ENCODE measurements around the gene TRIP11. TPM values are rescaled to one million over a fixed set of nuclear protein-coding genes. Genes with fewer than 3 reads are reported as not detected.

The TRIP11 gene
- total RNA-seq, 2 donors from 2014 or later: 44.2 to 45.1 TPM

DNA sequence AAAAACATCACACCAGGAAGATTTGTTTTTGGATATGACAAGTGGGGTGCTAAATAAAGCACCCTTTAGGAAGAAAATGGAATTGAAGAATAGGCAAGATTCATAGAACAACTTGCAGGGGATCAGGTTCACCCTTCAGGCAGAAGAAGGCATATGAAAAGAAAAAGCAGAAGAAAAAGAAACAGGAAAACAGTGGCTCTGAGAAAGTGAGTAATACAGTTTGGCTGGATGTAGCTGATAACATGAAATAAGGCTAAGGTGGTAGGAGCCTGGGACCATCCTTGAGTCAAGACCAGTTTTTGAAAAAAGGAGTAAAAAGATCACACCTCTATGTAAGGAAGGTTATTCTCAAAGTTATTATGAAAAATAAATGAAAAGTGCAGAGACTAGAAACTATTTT is 42.4 kb downstream of the TRIP11 start:
- Mint-ChIP-seq H3K36me3 (ENCODE audit: low read depth) (no peaks in the 10 kb centered on the region), H3K27ac (peak overlapping the region; percentile 78), H3K27me3 (no peaks in the 10 kb centered on the region)

DNA sequence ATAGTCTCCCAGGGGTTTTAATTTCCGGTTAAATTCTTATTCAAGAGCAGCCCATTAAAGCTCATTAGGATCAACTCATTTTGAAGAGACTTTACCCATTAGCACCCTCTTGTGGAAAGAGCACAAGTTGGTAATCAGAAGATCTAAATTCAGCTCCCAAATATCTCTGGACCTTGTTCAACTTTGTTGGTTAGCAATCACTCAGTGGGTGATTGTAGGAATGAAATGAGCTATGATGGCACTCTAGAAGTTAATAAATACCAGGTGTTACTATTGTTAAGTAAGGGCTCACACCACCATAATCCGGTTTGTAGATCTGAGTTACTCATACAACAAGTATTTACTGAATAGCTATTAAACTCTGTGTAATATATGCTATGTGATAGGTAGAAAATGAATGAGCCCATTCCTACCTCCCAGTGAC is 42.9 kb downstream of the TRIP11 start:
- no peaks in the 10 kb centered on the region for H3K27me3 Mint-ChIP-seq
- peaks cover 2% of the 10 kb centered on the region for H3K36me3 Mint-ChIP-seq (ENCODE audit: low read depth)
- H3K4me1 Mint-ChIP-seq: peaks cover 26% of the 10 kb centered on the region
- DNase-seq (no peak), ATAC-seq (peak; percentile 62)
- no peak overlapping the region for H3K4me3 Mint-ChIP-seq
- peak overlapping the region; percentile 78 for H3K27ac Mint-ChIP-seq
- H3K9me3 ChIP-seq (ENCODE audit: control insufficient read depth, low read length, poor library complexity, severe bottlenecking): no peaks in the 10 kb centered on the region

More for the DNA sequence above, 42.4 kb downstream of the TRIP11 start:
- H3K9me3 ChIP-seq (ENCODE audit: control insufficient read depth, low read length, poor library complexity, severe bottlenecking): no peaks in the 10 kb centered on the region
- Mint-ChIP-seq H3K4me3 (no peak overlapping the region), H3K4me1 (peaks cover 24% of the 10 kb centered on the region)
- ATAC-seq (no peak), DNase-seq (no peak)

DNA sequence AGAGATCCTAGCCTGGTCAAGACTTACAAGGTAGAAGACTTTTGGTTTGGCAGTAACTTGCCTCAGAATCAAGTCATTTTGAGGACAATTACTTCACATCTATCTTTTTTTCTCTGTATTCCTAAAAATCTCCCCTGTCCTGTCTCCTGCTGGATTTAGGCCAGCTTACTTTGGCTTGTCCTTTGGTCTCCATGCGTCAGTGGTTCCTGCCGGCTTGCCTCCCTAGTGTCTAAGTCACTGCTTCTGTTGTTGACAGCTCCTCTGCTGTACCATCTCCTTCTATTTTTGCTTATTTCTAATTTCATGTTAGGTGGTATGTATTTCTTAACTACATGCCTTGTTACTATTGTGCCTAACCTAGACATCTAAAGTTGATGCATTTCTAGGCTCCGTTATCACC is 52.7 kb downstream of the TRIP11 start:
- Mint-ChIP-seq H3K4me1 (peaks cover 18% of the 10 kb centered on the region), H3K36me3 (ENCODE audit: low read depth) (peaks cover 23% of the 10 kb centered on the region), H3K27me3 (no peaks in the 10 kb centered on the region), H3K4me3 (no peak overlapping the region), H3K27ac (no peak overlapping the region)
- ATAC-seq (no peak), DNase-seq (no peak)
- H3K9me3 ChIP-seq (ENCODE audit: control insufficient read depth, low read length, poor library complexity, severe bottlenecking): no peaks in the 10 kb centered on the region

DNA sequence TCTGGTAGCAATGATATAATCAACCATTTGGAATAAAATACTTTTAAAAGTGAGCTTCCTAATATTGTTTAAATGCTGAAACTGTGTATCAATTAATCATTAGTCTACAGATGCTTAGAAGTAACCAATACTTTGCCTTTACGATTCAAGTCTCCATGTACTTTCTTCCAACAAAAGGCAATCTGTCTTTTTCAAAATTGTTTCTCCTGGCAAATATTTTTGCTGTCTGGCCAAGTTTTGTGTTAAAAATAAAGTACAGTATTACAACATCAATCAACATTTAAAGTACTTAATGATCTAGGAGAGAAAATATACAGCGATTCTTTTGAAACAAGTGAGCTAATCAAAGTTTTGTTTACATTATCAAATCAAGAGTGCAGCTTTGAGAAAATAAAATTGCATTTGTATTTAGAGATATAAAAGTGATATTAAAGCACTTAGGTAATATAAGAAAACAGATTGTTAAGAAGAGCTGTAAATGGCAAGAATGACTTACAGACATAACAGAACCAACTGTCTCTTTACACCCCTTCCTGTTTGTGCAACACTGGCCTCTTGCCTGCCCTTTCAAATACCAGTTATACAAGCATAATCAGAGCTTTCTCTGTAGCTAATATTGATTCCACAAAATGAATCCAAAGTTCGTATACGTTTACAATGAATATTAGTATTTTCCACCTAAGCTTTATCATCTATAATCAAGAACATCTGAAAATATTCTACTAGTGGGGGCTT is 54.2 kb downstream of the TRIP11 start:
- Mint-ChIP-seq H3K27me3 (no peaks in the 10 kb centered on the region), H3K4me1 (peaks cover 16% of the 10 kb centered on the region), H3K36me3 (ENCODE audit: low read depth) (peaks cover 21% of the 10 kb centered on the region), H3K4me3 (no peak overlapping the region), H3K27ac (no peak overlapping the region)
- no peak for DNase-seq
- no peaks in the 10 kb centered on the region for H3K9me3 ChIP-seq (ENCODE audit: control insufficient read depth, low read length, poor library complexity, severe bottlenecking)
- no peak for ATAC-seq

DNA sequence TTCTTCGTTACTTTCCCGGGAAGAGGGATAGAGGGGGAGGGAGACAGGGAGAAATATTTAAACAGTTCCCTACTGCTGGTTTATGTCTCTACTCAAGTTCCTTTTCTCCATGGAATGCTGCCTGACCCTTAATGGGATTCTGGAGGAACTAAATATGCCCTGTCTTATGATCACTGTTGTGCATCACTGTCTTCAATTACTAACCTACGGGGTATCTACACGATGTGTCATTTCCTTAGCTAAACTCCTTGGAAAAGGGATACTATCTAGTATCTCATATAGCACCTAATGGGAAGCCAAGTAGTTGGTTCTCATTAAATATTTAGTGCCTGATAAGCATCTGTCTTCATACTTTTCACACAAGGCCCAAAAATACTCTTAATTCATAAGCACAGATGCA is 54.9 kb downstream of the TRIP11 start:
- DNase-seq (no peak), ATAC-seq (no peak)
- Mint-ChIP-seq H3K36me3 (ENCODE audit: low read depth) (peaks cover 21% of the 10 kb centered on the region), H3K27me3 (no peaks in the 10 kb centered on the region), H3K27ac (no peak overlapping the region), H3K4me3 (no peak overlapping the region), H3K4me1 (peaks cover 16% of the 10 kb centered on the region)
- no peaks in the 10 kb centered on the region for H3K9me3 ChIP-seq (ENCODE audit: control insufficient read depth, low read length, poor library complexity, severe bottlenecking)

DNA sequence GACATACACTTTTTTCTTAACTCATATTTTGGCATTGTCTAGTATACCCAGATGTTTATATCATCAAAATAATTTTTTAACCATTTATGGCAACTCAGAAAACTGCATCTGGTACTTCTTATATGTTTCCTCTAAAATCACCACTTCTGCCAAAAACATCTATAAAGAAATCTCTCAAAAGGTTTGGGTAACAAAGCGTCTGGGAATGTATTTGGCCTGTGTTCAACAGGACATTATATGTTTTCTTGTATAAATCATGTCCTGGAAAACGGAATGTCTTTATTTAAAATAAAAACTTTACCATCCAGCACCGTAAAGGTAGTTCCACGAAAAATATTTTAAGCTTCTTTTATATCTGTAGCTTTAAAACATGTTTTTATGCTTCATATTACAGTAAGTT is 56.3 kb downstream of the TRIP11 start:
- no peaks in the 10 kb centered on the region for H3K9me3 ChIP-seq (ENCODE audit: control insufficient read depth, low read length, poor library complexity, severe bottlenecking)
- no peak for DNase-seq
- H3K4me3 Mint-ChIP-seq: no peak overlapping the region
- H3K36me3 Mint-ChIP-seq (ENCODE audit: low read depth): peaks cover 21% of the 10 kb centered on the region
- no peaks in the 10 kb centered on the region for H3K27me3 Mint-ChIP-seq
- no peak overlapping the region for H3K27ac Mint-ChIP-seq
- no peak for ATAC-seq
- peaks cover 14% of the 10 kb centered on the region for H3K4me1 Mint-ChIP-seq

DNA sequence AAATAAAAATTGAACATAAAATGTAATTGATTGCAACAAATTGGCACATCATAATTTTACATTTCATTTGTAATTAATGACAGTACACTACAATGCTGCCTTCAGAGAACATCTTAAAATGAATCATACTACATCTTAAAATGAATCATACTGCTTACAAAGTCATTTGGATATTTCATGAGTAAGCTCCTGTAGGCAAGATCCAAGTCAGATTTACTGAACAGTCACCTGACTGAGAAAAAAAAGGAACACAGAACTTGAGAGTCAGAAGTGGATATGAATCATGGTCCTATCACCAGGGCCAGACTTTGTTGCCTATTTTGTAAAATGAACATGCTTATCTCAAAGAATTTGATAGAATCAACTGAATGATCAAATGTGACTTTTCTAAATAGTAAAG is 59.7 kb downstream of the TRIP11 start:
- Mint-ChIP-seq H3K27ac (peak overlapping the region; percentile 62), H3K27me3 (no peaks in the 10 kb centered on the region), H3K36me3 (ENCODE audit: low read depth) (peaks cover 8% of the 10 kb centered on the region), H3K4me3 (no peak overlapping the region), H3K4me1 (peaks cover 11% of the 10 kb centered on the region)
- ATAC-seq (peak; percentile 28), DNase-seq (no peak)
- no peaks in the 10 kb centered on the region for H3K9me3 ChIP-seq (ENCODE audit: control insufficient read depth, low read length, poor library complexity, severe bottlenecking)

DNA sequence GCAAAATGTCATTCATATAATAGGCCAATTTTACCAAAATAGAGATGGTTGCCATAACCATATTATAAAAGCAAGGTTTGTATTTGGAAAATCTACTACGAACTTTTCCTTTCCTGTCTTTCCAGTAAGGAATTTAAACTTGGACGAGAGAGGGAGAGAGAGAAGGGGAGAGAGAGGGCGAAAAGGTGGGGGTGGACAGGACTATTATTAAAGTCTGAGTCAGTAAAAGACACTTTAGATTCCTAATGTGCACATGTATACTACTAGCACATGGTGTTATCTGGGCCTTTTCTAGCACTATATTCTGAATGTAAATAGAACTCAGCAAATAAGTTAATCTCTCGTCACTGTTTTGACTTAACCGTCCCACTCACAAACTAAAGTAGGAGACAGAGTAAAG is 62.0 kb downstream of the TRIP11 start:
- Mint-ChIP-seq H3K27ac (no peak overlapping the region), H3K27me3 (no peaks in the 10 kb centered on the region), H3K36me3 (ENCODE audit: low read depth) (peaks cover 3% of the 10 kb centered on the region), H3K4me1 (peaks cover 7% of the 10 kb centered on the region), H3K4me3 (no peak overlapping the region)
- H3K9me3 ChIP-seq (ENCODE audit: control insufficient read depth, low read length, poor library complexity, severe bottlenecking): no peaks in the 10 kb centered on the region
- ATAC-seq (no peak), DNase-seq (no peak)

DNA sequence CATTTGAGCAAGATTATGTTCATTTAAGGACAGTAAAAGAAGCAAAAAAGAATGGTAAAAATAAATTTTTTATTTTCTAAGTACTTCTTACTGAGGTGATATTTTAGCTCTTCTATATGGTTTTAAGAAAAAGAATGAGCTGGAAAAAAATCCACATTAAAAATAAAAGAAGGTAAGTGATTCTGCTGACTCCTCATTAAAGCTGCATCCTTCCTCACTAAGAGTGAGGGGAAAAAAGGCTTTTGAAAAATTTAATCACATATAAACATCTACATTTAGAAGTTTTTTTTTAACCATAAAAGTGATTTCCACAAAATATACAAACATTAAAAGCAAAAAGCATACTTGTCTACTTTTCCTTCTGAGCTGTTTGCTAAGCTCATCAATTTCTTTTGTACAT is 64.1 kb downstream of the TRIP11 start:
- Mint-ChIP-seq H3K4me3 (no peak overlapping the region), H3K27me3 (no peaks in the 10 kb centered on the region), H3K4me1 (peaks cover 5% of the 10 kb centered on the region), H3K36me3 (ENCODE audit: low read depth) (peaks cover 3% of the 10 kb centered on the region), H3K27ac (no peak overlapping the region)
- H3K9me3 ChIP-seq (ENCODE audit: control insufficient read depth, low read length, poor library complexity, severe bottlenecking): no peaks in the 10 kb centered on the region
- DNase-seq (no peak), ATAC-seq (no peak)

DNA sequence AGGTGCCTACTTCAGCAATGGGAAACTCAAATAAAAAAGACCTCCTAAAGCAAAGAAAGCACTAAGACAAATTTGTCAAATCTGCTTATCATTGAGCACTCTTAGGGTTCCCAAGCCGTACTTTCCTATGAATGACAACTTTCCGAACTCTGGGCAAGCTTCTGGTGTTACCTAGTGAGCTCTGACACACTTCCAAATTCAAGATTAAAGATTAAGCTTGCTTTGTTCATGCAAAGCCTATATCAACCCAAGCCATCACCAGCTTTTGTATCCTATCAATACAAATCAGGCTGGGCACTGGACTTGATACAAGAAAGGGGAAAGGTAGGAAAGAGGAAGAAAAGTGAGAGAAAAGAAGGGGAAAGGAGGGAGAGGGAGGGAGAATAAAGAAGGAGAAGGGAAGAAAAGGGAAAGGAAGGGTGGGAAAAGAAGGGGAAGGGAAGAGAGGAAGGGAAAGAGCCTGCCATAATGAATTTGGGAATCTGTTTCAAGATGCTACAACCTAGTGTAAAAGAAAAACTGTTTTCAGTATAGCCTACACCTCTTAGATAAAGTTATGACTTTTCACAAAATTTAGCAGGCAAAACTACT is 68.6 kb downstream of the TRIP11 start:
- no peaks in the 10 kb centered on the region for H3K9me3 ChIP-seq (ENCODE audit: control insufficient read depth, low read length, poor library complexity, severe bottlenecking)
- Mint-ChIP-seq H3K27ac (peak overlapping the region; percentile 14), H3K27me3 (no peaks in the 10 kb centered on the region), H3K36me3 (ENCODE audit: low read depth) (peaks cover 6% of the 10 kb centered on the region), H3K4me3 (no peak overlapping the region), H3K4me1 (peaks cover 7% of the 10 kb centered on the region)
- ATAC-seq: no peak
- DNase-seq: no peak

DNA sequence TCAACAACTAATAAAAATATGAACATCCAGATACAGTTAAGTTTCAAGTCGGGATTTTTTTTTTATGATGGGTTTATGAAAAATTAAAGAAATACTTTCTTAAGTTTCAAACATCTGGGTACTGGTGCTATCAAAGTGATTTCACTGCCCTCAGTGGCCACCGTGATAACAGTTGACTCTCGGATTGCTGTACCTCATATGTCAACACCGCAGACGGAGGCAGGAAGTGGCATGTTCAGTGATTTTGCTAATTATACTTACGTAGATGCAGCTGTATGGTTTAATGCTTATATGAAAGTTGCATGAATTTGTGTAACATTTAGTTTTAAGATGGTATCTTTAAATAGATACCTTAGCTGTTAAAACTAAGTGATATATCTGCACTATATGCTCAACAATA is 71.6 kb downstream of the TRIP11 start:
- Mint-ChIP-seq H3K27me3 (no peaks in the 10 kb centered on the region), H3K4me1 (peaks cover 7% of the 10 kb centered on the region), H3K36me3 (ENCODE audit: low read depth) (peaks cover 6% of the 10 kb centered on the region), H3K4me3 (peak overlapping the region; percentile 47), H3K27ac (peak overlapping the region; percentile 92)
- H3K9me3 ChIP-seq (ENCODE audit: control insufficient read depth, low read length, poor library complexity, severe bottlenecking): no peaks in the 10 kb centered on the region
- DNase-seq: peak in 1 of 3 donors; percentile 13
- peak; percentile 88 for ATAC-seq

DNA sequence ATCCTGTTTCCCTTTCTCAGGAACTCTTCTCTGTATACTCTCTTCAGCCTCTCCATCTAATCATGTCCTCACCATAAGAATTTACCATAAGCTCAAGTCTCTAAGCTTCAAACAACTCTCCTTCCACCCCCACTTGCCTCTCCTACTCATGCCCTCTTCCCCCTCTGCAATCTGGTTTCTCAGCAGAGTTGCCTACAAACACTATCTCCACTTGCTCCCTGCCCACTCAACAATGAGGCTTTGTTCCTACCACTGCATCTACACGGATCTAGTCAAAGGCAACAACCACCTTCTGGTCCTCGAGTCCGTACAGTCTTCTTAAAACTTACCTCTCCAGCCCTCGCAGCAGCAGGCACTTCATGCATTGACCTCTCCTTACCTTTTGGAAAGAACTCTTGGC is 75.1 kb downstream of the TRIP11 start:
- DNase-seq (no peak), ATAC-seq (no peak)
- Mint-ChIP-seq H3K4me1 (peaks cover 9% of the 10 kb centered on the region), H3K27me3 (no peaks in the 10 kb centered on the region), H3K36me3 (ENCODE audit: low read depth) (peaks cover 3% of the 10 kb centered on the region), H3K4me3 (no peak overlapping the region), H3K27ac (no peak overlapping the region)
- H3K9me3 ChIP-seq (ENCODE audit: control insufficient read depth, low read length, poor library complexity, severe bottlenecking): no peaks in the 10 kb centered on the region

DNA sequence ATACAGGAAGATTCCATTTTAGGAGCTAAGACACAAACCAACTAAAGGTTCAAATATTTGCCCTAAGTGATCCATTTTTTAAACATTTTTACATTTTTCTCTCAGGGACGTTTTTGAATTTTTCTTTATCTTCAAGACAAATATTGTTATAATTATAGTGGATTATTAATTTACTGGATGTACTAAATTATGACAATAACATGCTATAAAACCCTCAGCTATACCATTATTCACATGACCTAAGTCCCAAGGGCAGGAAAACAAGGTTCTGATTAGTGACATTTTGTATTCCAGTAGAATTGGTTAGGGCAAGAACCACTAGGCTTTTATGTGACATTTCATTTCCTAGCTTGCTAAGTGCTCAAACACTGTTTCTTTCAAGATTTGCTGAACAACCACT is 75.8 kb downstream of the TRIP11 start:
- peaks cover 3% of the 10 kb centered on the region for H3K36me3 Mint-ChIP-seq (ENCODE audit: low read depth)

DNA sequence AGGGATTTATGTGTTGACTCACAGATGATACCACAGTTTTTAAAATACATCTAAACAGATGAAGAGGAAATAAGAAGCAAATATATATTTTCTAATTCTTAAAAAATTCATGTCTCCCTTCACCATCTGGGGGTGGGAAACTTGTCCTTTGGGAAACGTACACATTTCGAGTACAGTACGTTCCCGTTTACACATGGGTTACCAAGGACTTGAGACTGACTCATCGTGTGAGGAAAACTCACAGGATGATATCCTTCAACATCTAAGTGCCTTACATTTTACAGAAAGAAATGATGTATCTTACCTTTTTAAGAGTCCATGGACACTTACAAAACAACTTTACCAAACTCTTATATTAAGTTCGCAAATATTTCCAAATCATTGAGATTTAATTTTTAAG is 76.4 kb downstream of the TRIP11 start:
- Mint-ChIP-seq H3K4me1 (peaks cover 3% of the 10 kb centered on the region), H3K36me3 (ENCODE audit: low read depth) (peaks cover under 1% of the 10 kb centered on the region), H3K27ac (no peak overlapping the region), H3K27me3 (no peaks in the 10 kb centered on the region), H3K4me3 (no peak overlapping the region)
- ATAC-seq: no peak
- H3K9me3 ChIP-seq (ENCODE audit: control insufficient read depth, low read length, poor library complexity, severe bottlenecking): no peaks in the 10 kb centered on the region
- no peak for DNase-seq

More for the DNA sequence above, 75.8 kb downstream of the TRIP11 start:
- no peaks in the 10 kb centered on the region for H3K27me3 Mint-ChIP-seq
- no peak for ATAC-seq
- peaks cover 8% of the 10 kb centered on the region for H3K4me1 Mint-ChIP-seq
- DNase-seq: no peak
- no peak overlapping the region for H3K27ac Mint-ChIP-seq
- no peak overlapping the region for H3K4me3 Mint-ChIP-seq
- H3K9me3 ChIP-seq (ENCODE audit: control insufficient read depth, low read length, poor library complexity, severe bottlenecking): no peaks in the 10 kb centered on the region
